Suprapubic skin (tissue), 3 donors: ENCODE results near the gene MCOLN3.

Experiments used
- CTCF ChIP-seq, 2 donors: fragments of 200-600 bp in 1 of 2; fragments of 450-650 bp in 1 of 2; sonication (generic) in 1 of 2; IDR thresholded peaks; one replicate each; pipeline ENCODE4 v1.5.1; 2016 to 2019; ENCODE audit warnings: antibody characterized with exemption in 2 of 2, mild to moderate bottlenecking in 1 of 2, moderate library complexity in 1 of 2
- EP300 ChIP-seq: sonication (generic); formaldehyde crosslinking; IDR thresholded peaks from one replicate; pipeline ENCODE4 v1.6.1; 2017; ENCODE audit warnings: antibody characterized with exemption

DNA sequence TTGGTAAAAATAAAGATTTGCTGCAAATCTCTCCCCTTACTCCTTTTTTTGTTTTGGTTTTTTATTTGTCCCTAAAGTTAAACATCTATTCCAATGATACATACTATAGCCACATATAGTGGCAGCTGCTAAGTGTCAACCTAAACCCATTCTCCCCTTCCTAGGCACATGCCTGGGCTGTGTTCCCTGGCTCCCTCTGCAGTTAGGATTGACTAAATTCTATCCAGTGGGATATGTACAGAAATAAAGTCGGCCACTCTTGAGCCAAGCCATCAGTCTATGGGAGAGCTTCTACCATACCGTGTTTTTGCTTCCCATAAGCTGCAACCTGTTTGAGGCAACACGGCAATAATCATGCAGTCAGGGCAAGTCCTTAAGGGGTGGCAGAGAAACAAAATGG lies 23.6 kb downstream of the MCOLN3 start:
- TF ChIP-seq CTCF (IDR thresholded peaks at IDR 0.05), result no peak
- TF ChIP-seq EP300, result no peak
